Panc1 (cell line): Measurements from ENCODE around the gene HNF4A. TPM values are rescaled to one million over a fixed set of nuclear protein-coding genes. Genes with fewer than 3 reads are reported as not detected.

Experiments
- ATAC-seq: fragments of 200-7000 bp; cut with Tn5 transposase; 2 replicates; pipeline ENCODE4 v1.9.1; 2020; ENCODE audit warnings: mild to moderate bottlenecking, moderate library complexity
- BruUV-seq: library from RNA; stranded (reverse); fragments of 400-500 nt; replicated peaks from 2 replicates; lab custom pipeline; 2021; lab: Mats Ljungman, UMichigan
- CTCF ChIA-PET: fragments of 300-600 bp; sonication (Branson Sonifier 250); formaldehyde crosslinking; loops from one replicate; lab custom pipeline; 2022; ENCODE audit warnings: antibody characterized with exemption; lab: Charles Lee
- POLR2A ChIA-PET: fragments of 300-600 bp; sonication (Branson Sonifier 250); formaldehyde crosslinking; loops from one replicate; lab custom pipeline; 2022; ENCODE audit warnings: antibody characterized with exemption; lab: Charles Lee
- DNase-seq: peaks from one replicate; pipeline ENCODE4 v3.0.0-alpha.2; 2010; ENCODE audit warnings: low read depth, low spot score
- H3K27ac ChIP-seq: 2 replicates; pipeline ENCODE4 v1.5.1; 2011; ENCODE audit warnings: mild to moderate bottlenecking, low read length, inconsistent platforms
- H3K27me3 ChIP-seq: fragments of 200-500 bp; sonication (Bioruptor generic); 2 replicates; pipeline ENCODE4 v1.6.0; 2014; ENCODE audit warnings: low read length, inconsistent platforms; ENCODE audit not compliant: control insufficient read depth, insufficient read depth
- H3K36me3 ChIP-seq: fragments of 200-500 bp; sonication (Bioruptor generic); 2 replicates; pipeline ENCODE4 v1.5.1; 2014; ENCODE audit warnings: inconsistent platforms, mild to moderate bottlenecking, low read length, moderate library complexity; ENCODE audit not compliant: control insufficient read depth, insufficient read depth
- H3K4me1 ChIP-seq: 2 replicates; pipeline ENCODE4 v1.5.1; 2011; ENCODE audit warnings: inconsistent platforms, mild to moderate bottlenecking, low read length, moderate library complexity; ENCODE audit not compliant: control insufficient read depth, insufficient read depth
- H3K4me3 ChIP-seq, 2 experiments: 2 replicates each; pipeline ENCODE4 v1.5.1; 2011 to 2012; ENCODE audit warnings: low read depth in 2 of 2, low read length in 2 of 2, mild to moderate bottlenecking in 2 of 2, inconsistent platforms in 1 of 2, moderate library complexity in 1 of 2
- H3K9me3 ChIP-seq: fragments of 200-500 bp; sonication (Bioruptor generic); 2 replicates; pipeline ENCODE4 v1.5.1; 2014; ENCODE audit warnings: low read depth, mild to moderate bottlenecking, inconsistent platforms, low read length, moderate library complexity; ENCODE audit not compliant: control insufficient read depth, insufficient read depth
- CTCF ChIP-seq: fragments of 450-650 bp; IDR thresholded peaks from 2 replicates; pipeline ENCODE4 v1.5.1; 2017; ENCODE audit warnings: mild to moderate bottlenecking
- POLR2AphosphoS5 ChIP-seq: IDR thresholded peaks from 2 replicates; pipeline ENCODE4 v1.6.1; 2012; ENCODE audit warnings: mild to moderate bottlenecking, low read depth, low read length, moderate library complexity
- REST ChIP-seq, 2 experiments: IDR thresholded peaks; 2 replicates each; pipeline ENCODE4 v1.6.1; 2011 to 2012; ENCODE audit warnings: low read depth in 2 of 2, control low read depth in 1 of 2, low read length in 1 of 2, mild to moderate bottlenecking in 1 of 2, moderate library complexity in 1 of 2; ENCODE audit not compliant: insufficient read depth in 1 of 2
- SIN3A ChIP-seq: IDR thresholded peaks from 2 replicates; pipeline ENCODE4 v1.6.1; 2012; ENCODE audit warnings: low read depth, mild to moderate bottlenecking, low read length, moderate library complexity, borderline replicate concordance; ENCODE audit not compliant: insufficient read depth
- TCF7L2 ChIP-seq: IDR thresholded peaks from 2 replicates; pipeline ENCODE4 v1.6.1; 2011; ENCODE audit warnings: mild to moderate bottlenecking, low read depth, low read length, inconsistent platforms
- in situ Hi-C: cut with HindIII; loops from 2 replicates; pipeline ENCODE4 v1.10.0; 2016; ENCODE audit warnings: low sequenced_read_pairs, low pct_unique_long_range_greater_than_20kb
- intact Hi-C: fragments of 100-400 bp; cut with micrococcal nuclease; formaldehyde crosslinking; loops from one replicate; pipeline ENCODE4 v1.10.0; 2022; ENCODE audit not compliant: unreplicated experiment
- total RNA-seq: library from RNA; stranded (reverse); gene quantifications from one replicate; pipeline ENCODE4 v1.2.1, GENCODE V29; 2021; ENCODE audit not compliant: unreplicated experiment

The HNF4A gene
- total RNA-seq, 1 experiment from 2014 or later = 0.28 TPM

- TF ChIP-seq POLR2AphosphoS5 = no peak
- TF ChIP-seq TCF7L2 = no peak
- no peak for TF ChIP-seq REST (IDR thresholded peaks at IDR 0.05; ENCODE audit: insufficient read depth in 1 of 2, low read depth in 2 of 2, low read length in 1 of 2)
- H3K4me3 ChIP-seq = no peak overlapping the region
- POLR2A ChIA-PET = no interaction called here
- H3K27me3 ChIP-seq = no peaks in the 10 kb centered on the region
- no peaks in the 10 kb centered on the region for H3K4me1 ChIP-seq
- no peaks in the 10 kb centered on the region for H3K9me3 ChIP-seq
- BruUV-seq = no TSS peak
- H3K36me3 ChIP-seq = no peaks in the 10 kb centered on the region
- in situ Hi-C loops (no loop called here), intact Hi-C loops (no loop called here)
- CTCF ChIA-PET = no interaction called here
- DNase-seq (no peak), ATAC-seq (no peak)
- no peak overlapping the region for H3K27ac ChIP-seq
Observed at GRCh38 chr20:44438782-44439181, 83.3 kb downstream of the HNF4A start.

DNA sequence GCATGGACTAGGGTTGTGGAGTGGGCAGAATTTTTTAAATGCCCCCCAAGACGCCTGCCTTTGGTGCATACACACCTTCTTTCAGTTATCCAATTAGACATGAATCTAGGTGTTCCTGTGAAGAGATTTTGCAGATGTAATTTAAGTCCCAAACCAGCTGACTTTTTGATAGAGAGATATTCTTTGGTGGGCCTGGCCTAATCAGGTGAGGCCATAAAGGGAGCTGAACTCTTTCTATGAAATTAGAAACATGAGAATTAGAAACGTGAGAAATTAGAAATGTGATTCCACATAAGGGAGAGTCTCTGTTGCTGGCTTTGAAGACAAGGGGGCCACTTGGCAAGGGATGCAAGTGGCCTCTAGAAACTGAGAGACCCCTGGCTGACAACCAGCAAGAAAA lies 83.8 kb downstream of the HNF4A start:
- ChIA-PET POLR2A (no interaction called here), CTCF (no interaction called here)
- no peak for DNase-seq
- BruUV-seq = no TSS peak
- Histone ChIP-seq H3K27me3 (no peaks in the 10 kb centered on the region), H3K4me1 (no peaks in the 10 kb centered on the region), H3K4me3 (no peak overlapping the region), H3K27ac (no peak overlapping the region), H3K36me3 (no peaks in the 10 kb centered on the region), H3K9me3 (no peaks in the 10 kb centered on the region)
- TF ChIP-seq REST (IDR thresholded peaks at IDR 0.05; ENCODE audit: insufficient read depth in 1 of 2, low read depth in 2 of 2, low read length in 1 of 2) (no peak), CTCF (no peak), SIN3A (no peak), POLR2AphosphoS5 (no peak), TCF7L2 (no peak)
- ATAC-seq = no peak
- in situ Hi-C loops = no loop called here
- intact Hi-C loops = no loop called here
